OCI-LY7 (cell line): ENCODE results near the gene B3GLCT. TPM values are rescaled to one million over a fixed set of nuclear protein-coding genes. Genes with fewer than 3 reads are reported as not detected.

Experiments
- BruUV-seq: library from RNA; stranded (reverse); fragments of 400-500 nt; replicated peaks from 2 replicates; lab custom pipeline; 2021; lab: Mats Ljungman, UMichigan
- CTCF ChIA-PET: fragments of 300-600 bp; sonication (Branson Sonifier 250); formaldehyde crosslinking; loops from one replicate; lab custom pipeline; 2022; ENCODE audit warnings: antibody characterized with exemption; ENCODE audit not compliant: unreplicated experiment; lab: Charles Lee
- POLR2A ChIA-PET: fragments of 300-600 bp; sonication (Branson Sonifier 250); formaldehyde crosslinking; loops from one replicate; lab custom pipeline; 2022; ENCODE audit warnings: antibody characterized with exemption; lab: Charles Lee
- DNase-seq: peaks from one replicate; pipeline ENCODE4 v3.0.0-alpha.2; 2015; ENCODE audit warnings: low spot score
- H2AFZ ChIP-seq: fragments of 200-600 bp; sonication (generic), shearing (Covaris generic); 2 replicates; pipeline ENCODE4 v1.6.1; 2014; ENCODE audit warnings: mild to moderate bottlenecking, antibody characterized with exemption, low read length, moderate library complexity
- H3K27ac ChIP-seq: fragments of 200-600 bp; sonication (generic); 2 replicates; pipeline ENCODE4 v1.5.1; 2014; ENCODE audit warnings: mixed run types, low read depth, mild to moderate bottlenecking, moderate library complexity, low read length, inconsistent platforms; ENCODE audit not compliant: poor library complexity, severe bottlenecking
- H3K36me3 ChIP-seq: fragments of 200-600 bp; sonication (generic); 2 replicates; pipeline ENCODE4 v1.6.1; 2014; ENCODE audit warnings: mild to moderate bottlenecking, antibody characterized with exemption, low read length, moderate library complexity, mixed read lengths; ENCODE audit not compliant: insufficient read depth
- H3K4me1 ChIP-seq: fragments of 200-600 bp; sonication (generic); 2 replicates; pipeline ENCODE4 v1.5.1; 2014; ENCODE audit warnings: mild to moderate bottlenecking, low read length; ENCODE audit not compliant: insufficient read depth, poor library complexity, severe bottlenecking
- H3K4me2 ChIP-seq: fragments of 200-600 bp; sonication (generic); 2 replicates; pipeline ENCODE4 v1.6.1; 2014; ENCODE audit warnings: mild to moderate bottlenecking, low read length
- H3K4me3 ChIP-seq: fragments of 200-600 bp; sonication (generic); 2 replicates; pipeline ENCODE4 v1.5.1; 2014; ENCODE audit warnings: mild to moderate bottlenecking, low read depth, low read length; ENCODE audit not compliant: poor library complexity, severe bottlenecking
- H3K79me2 ChIP-seq: fragments of 200-600 bp; sonication (generic); 2 replicates; pipeline ENCODE4 v1.6.1; 2016; ENCODE audit warnings: low read depth, mild to moderate bottlenecking, low read length, moderate library complexity, mixed read lengths; ENCODE audit not compliant: insufficient read depth
- H3K9me2 ChIP-seq: fragments of 200-600 bp; sonication (generic); 2 replicates; pipeline ENCODE4 v1.6.1; 2016; ENCODE audit warnings: mild to moderate bottlenecking, low read length, mixed read lengths; ENCODE audit not compliant: insufficient read depth
- H3K9me3 ChIP-seq: fragments of 200-600 bp; sonication (generic); 2 replicates; pipeline ENCODE4 v1.6.1; 2014; ENCODE audit warnings: mild to moderate bottlenecking, mixed run types, low read length, mixed read lengths
- H4K20me1 ChIP-seq: fragments of 200-600 bp; sonication (generic); 2 replicates; pipeline ENCODE4 v1.6.1; 2014; ENCODE audit warnings: mild to moderate bottlenecking, antibody characterized with exemption, low read length, moderate library complexity, mixed read lengths; ENCODE audit not compliant: insufficient read depth
- EZH2phosphoT487 ChIP-seq: fragments of 200-600 bp; sonication (generic); IDR thresholded peaks from 2 replicates; pipeline ENCODE4 v1.6.1; 2018; ENCODE audit warnings: low read depth, borderline replicate concordance, mild to moderate bottlenecking, mixed run types, antibody characterized with exemption, low read length, moderate library complexity, mixed read lengths
- intact Hi-C: fragments of 100-400 bp; cut with micrococcal nuclease; formaldehyde crosslinking; loops from one replicate; pipeline ENCODE4 v1.10.0; 2022; ENCODE audit not compliant: unreplicated experiment
- total RNA-seq, 2 experiments: library from RNA; depleted of rRNA in 1 of 2; stranded (reverse); fragments of >200 nt in 1 of 2; shearing (Covaris generic) in 1 of 2; gene quantifications; 2 replicates each; pipeline ENCODE4 v1.2.3, GENCODE V29; 2014 to 2022
- TF ChIP-seq, protein P1 (sequence below): fragments of 200-600 bp; sonication (generic); conservative IDR thresholded peaks from 2 replicates; pipeline ENCODE4 v1.5.1; 2014; ENCODE audit warnings: mild to moderate bottlenecking, antibody characterized with exemption, low read length, moderate library complexity, mixed read lengths

B3GLCT gene
- total RNA-seq, 2 experiments from 2014 or later = 3.7 to 4.3 TPM

DNA sequence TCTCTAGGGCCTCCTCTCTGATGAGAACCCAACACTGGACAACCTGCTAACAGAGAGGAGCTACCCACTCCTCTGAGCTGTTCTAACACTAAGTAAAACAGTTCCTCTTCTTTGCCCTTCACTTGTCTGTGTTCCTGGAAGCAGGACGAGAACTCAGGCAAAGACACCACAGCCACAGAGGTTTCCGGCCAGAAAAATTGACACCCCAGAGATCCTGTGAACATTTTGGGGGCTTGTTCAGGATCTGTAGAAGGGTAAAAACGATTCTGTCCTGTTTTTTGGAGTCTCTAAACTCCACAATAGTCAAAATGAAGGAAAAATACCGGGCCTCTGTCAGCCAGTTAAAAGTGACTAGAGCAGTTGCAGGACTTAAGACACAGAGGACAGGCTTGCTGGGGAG is 165.9 kb downstream of the B3GLCT start:
- Histone ChIP-seq H3K9me2 (no peaks in the 10 kb centered on the region), H3K36me3 (no peaks in the 10 kb centered on the region; the same call in 1 of the 2 replicates), H3K27ac (no peak overlapping the region), H3K9me3 (peaks cover 8% of the 10 kb centered on the region; the same call in 1 of the 2 replicates), H3K4me3 (no peak overlapping the region), H3K4me2 (no peak overlapping the region), H4K20me1 (no peaks in the 10 kb centered on the region), H3K4me1 (no peaks in the 10 kb centered on the region), H2AFZ (no peak overlapping the region), H3K79me2 (no peaks in the 10 kb centered on the region)
- intact Hi-C loops = no loop called here
- ChIA-PET CTCF (no interaction called here), POLR2A (interaction anchor here (1.0 kb wide), 1 partner anchor 44 kb away, joined by 4 read pairs; no protein-coding TSS in a partner anchor)
- BruUV-seq = no TSS peak
- TF ChIP-seq, protein P1, sequence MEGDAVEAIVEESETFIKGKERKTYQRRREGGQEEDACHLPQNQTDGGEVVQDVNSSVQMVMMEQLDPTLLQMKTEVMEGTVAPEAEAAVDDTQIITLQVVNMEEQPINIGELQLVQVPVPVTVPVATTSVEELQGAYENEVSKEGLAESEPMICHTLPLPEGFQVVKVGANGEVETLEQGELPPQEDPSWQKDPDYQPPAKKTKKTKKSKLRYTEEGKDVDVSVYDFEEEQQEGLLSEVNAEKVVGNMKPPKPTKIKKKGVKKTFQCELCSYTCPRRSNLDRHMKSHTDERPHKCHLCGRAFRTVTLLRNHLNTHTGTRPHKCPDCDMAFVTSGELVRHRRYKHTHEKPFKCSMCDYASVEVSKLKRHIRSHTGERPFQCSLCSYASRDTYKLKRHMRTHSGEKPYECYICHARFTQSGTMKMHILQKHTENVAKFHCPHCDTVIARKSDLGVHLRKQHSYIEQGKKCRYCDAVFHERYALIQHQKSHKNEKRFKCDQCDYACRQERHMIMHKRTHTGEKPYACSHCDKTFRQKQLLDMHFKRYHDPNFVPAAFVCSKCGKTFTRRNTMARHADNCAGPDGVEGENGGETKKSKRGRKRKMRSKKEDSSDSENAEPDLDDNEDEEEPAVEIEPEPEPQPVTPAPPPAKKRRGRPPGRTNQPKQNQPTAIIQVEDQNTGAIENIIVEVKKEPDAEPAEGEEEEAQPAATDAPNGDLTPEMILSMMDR = no peak
- TF ChIP-seq EZH2phosphoT487 = no peak
- no peak for DNase-seq

DNA sequence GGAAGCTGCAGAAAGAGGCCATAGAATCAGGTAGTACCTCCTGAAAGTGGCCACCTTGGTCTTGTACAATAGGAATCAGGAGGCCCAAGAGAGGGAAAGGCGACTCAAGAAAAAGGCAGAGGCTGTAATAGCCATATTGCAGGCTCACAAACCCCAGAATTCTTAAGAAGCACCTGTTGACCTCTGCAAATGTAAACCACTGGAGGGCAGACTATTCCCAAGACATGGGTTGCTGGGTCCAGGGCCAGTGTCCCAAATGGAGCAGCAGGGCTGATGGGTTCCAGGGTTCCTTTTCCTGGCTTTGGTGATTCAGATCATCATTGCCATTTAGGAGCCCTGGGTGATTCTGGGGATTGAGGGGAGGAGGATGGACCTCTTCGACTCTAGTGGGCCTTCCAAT is 167.6 kb downstream of the B3GLCT start:
- ChIA-PET POLR2A (no interaction called here), CTCF (no interaction called here)
- Histone ChIP-seq H3K27ac (no peak overlapping the region), H3K4me2 (no peak overlapping the region), H3K9me2 (no peaks in the 10 kb centered on the region), H2AFZ (no peak overlapping the region), H3K4me3 (no peak overlapping the region), H3K79me2 (no peaks in the 10 kb centered on the region), H4K20me1 (no peaks in the 10 kb centered on the region), H3K36me3 (no peaks in the 10 kb centered on the region; the same call in 1 of the 2 replicates), H3K9me3 (peaks cover 8% of the 10 kb centered on the region; the same call in 1 of the 2 replicates), H3K4me1 (peaks cover 4% of the 10 kb centered on the region)
- TF ChIP-seq, protein P1 = no peak
- no peak for TF ChIP-seq EZH2phosphoT487
- no TSS peak for BruUV-seq
- intact Hi-C loops = no loop called here
- no peak for DNase-seq

- Histone ChIP-seq H3K79me2 (no peaks in the 10 kb centered on the region), H3K4me3 (no peak overlapping the region), H2AFZ (no peak overlapping the region), H4K20me1 (no peaks in the 10 kb centered on the region), H3K36me3 (no peaks in the 10 kb centered on the region; the same call in 1 of the 2 replicates), H3K27ac (no peak overlapping the region), H3K9me3 (peaks cover 8% of the 10 kb centered on the region; the same call in 1 of the 2 replicates), H3K9me2 (no peaks in the 10 kb centered on the region), H3K4me1 (peaks cover 15% of the 10 kb centered on the region), H3K4me2 (no peak overlapping the region)
- no peak for DNase-seq
- intact Hi-C loops = no loop called here
- no peak for TF ChIP-seq EZH2phosphoT487
- TF ChIP-seq, protein P1 = no peak
- ChIA-PET POLR2A (interaction anchor here (0.8 kb wide), 1 partner anchor 13 kb away, joined by 3 read pairs; no protein-coding TSS in a partner anchor), CTCF (no interaction called here)
- no TSS peak for BruUV-seq
Observed at GRCh38 chr13:31369213-31369612, 169.4 kb downstream of the B3GLCT start.
